IPS-18c (cell line): ENCODE data around the gene TGIF2.

ENCODE experiments used
- H3K4me3 ChIP-seq: 2 replicates; pipeline ENCODE4 v1.7.0; 2013; ENCODE audit warnings: low read depth, mild to moderate bottlenecking, low read length, moderate library complexity; ENCODE audit not compliant: insufficient read depth
- H3K9me3 ChIP-seq: one replicate; pipeline ENCODE4 v1.6.1; 2013; ENCODE audit warnings: mild to moderate bottlenecking, low read length, moderate library complexity; ENCODE audit not compliant: control insufficient read depth, insufficient read depth

Gene TGIF2

GRCh38 chr20:36569847-36570429 is 3.5 kb upstream of the TGIF2 start:
- Histone ChIP-seq H3K4me3 (no peak overlapping the region), H3K9me3 (no peaks in the 10 kb centered on the region)

- Histone ChIP-seq H3K9me3 (no peaks in the 10 kb centered on the region), H3K4me3 (peak overlapping the region; percentile 50; the same call in 1 of the 2 replicates)
Observed at GRCh38 chr20:36571564-36572504, 1.6 kb upstream of the TGIF2 start.

DNA sequence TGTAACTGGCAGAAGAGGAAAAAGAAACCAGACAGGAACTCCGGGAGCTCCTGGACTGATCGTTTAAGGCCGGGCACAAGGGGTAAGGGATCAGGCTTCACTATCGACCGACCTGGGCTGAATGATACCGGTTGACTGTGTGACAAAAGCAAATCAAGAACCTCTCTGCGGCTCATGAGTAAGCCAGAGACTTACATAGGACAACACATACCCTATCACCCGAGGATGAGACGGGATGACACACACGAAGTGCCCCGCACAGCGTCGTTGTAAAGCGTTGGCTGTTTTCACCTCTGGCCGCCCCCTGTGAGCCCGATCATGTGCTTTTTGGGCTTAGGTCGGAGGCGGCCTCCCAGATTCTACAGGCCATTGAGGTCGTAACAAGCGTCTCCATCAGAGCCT is 695 bp upstream of the TGIF2 start:
- Histone ChIP-seq H3K9me3 (no peaks in the 10 kb centered on the region), H3K4me3 (peak overlapping the region; percentile 50)

GRCh38 chr20:36573798-36574365 is 485 bp downstream of the TGIF2 start:
- Histone ChIP-seq H3K9me3 (no peaks in the 10 kb centered on the region), H3K4me3 (peak overlapping the region; percentile 81)

DNA sequence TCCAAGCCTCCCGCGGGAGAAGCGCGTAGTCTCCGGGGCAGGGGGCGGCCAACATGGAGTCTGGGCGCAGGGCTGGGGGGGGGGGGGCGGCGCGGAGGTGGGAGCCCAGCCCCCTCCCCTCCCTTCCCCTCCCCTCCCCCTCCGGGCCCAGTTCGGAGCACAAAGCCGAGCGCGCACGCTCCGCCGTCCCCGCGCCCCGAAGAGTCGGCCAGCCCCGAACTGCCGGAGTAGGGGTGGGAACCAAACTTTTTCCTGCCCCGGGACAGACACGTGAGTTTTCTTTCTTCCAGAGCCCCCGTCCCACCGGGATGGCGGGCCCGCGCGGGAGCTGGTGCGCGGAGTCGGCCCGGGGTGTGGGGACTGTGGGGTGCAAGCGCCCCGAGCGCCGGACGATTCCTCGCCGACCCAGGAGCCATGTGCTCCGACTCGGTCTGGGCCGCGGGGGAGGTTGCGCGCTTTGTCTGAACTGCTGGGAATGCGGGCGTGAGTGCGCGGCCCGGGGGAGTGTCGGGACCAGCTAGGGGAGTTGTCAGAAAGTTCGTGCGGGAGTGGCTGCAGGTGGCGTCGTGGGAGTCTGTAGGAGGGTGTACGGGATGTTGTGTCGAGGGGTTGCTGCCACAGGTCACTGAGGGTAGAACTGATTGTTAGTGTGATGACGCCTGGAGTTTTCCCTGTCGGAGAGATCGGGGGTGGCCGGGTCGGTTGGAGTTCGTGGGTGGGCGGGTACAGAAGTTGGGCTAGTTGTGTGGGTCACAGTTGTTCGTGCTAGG is 1.2 kb downstream of the TGIF2 start:
- H3K4me3 ChIP-seq: peak overlapping the region; percentile 81
- no peaks in the 10 kb centered on the region for H3K9me3 ChIP-seq

DNA sequence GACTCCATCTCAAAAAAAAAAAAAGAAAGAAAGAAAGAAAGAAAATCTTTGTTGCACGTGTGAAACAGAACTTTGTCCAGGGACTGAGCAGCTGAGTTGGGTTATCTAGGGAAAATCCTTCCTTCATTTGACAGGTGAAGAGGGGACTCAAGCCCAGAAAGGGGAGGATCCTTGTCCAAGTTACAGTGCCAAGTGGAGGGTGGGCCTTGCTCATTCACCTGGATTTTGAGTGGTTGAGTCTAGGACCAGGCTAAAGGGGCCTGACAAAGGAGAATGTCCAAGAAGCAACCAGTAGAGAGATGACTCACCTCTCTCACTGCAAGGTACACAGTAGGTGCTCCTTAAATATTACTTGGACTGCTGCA is 2.7 kb downstream of the TGIF2 start:
- no peak overlapping the region; the same call in 1 of the 2 replicates for H3K4me3 ChIP-seq
- no peaks in the 10 kb centered on the region for H3K9me3 ChIP-seq

DNA sequence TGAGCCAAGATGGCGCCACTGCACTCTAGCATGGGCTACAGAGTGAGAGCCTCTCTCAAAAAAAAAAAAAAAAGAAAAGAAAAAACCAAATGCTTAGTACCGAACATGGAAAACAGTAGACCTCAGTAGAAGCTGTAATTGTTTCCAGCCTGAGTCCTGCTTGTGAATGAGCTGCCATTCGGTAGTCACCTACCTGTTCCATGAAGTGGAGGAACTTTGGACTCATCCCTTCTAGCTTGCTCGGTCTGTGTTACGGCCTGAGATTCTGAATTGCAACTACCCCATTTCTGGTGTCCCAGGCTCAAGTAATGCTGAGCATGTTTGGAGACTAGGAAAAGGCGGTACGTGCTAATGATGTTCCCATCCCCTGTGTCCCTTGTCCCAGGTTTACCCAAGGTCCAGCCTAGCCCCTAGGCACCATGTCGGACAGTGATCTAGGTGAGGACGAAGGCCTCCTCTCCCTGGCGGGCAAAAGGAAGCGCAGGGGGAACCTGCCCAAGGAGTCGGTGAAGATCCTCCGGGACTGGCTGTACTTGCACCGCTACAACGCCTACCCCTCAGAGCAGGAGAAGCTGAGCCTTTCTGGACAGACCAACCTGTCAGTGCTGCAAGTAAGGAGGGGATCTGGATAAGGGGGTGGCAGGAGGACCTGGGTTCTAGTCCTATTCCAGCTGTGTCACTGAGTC is 5.1 kb downstream of the TGIF2 start:
- H3K4me3 ChIP-seq: no peak overlapping the region
- H3K9me3 ChIP-seq: no peaks in the 10 kb centered on the region

DNA sequence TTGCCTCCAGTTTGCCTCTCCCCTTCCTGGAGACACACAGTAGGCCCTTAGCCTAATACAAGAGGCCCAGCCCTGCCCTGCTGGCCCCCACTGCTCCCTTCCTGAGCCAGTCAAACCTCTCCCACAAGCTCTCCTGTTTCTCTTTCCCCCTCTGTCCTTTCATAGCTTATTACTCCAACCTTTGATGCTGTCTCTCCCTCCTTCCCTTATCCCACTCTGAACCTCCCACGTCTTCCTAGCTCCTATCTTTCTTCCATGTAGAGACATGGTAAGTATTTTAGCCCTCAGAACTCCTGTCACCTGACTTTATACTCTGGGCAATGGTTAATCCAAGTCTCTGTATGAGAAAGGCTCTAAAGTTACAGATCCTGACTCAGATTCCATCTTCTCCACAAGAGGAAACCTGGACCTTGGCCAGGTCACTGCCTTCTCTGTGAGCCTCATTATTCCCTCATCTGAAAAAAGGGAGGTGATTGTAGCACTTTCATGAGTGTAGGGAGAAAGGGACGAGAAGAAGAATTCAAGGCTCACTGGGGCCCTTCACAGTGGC is 6.7 kb downstream of the TGIF2 start:
- no peak overlapping the region for H3K4me3 ChIP-seq
- H3K9me3 ChIP-seq: peaks cover 2% of the 10 kb centered on the region

DNA sequence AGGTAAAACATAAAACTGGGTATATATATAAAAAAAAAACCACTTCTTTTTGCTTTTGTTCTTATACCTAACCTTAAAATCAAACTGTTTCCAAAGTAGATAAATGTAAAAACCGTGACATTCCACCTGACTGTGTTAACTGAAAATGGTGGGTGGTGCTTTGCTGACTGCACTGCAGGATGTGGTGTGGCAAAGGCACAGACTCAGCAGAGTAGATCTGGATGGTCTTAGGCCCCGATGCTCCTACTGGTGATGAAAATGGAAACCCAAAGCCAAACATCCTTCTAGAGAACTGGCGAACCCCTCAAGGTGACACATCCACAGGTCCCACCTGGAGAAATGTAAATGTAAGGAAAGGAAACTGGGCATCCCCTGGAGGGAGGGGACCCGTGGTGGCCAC is 8.9 kb downstream of the TGIF2 start:
- peaks cover 2% of the 10 kb centered on the region for H3K9me3 ChIP-seq
- H3K4me3 ChIP-seq: no peak overlapping the region

GRCh38 chr20:36582821-36583220 is 9.4 kb downstream of the TGIF2 start:
- H3K4me3 ChIP-seq: no peak overlapping the region

DNA sequence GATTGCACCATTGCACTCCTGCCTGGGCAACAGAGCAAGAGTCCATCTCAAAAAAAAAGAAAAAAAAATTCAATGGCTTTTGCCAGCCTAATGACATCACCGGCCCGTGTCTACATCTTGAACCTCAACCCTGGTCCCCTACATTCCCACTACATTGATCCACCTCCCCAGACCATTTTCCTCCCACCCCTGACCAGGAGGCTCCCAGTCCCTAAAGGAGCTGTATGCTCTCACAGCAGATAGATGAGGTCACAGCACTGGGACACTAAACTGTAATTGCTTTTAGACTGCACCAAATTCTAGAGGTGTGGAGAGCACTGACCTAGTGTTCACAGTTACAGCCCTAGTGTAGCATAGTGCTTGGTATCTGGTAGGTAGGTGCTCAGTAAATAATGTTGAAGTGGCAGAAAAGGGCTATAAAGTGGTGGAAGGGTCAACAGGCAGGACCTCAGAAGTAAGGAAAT is 10.7 kb downstream of the TGIF2 start:
- H3K9me3 ChIP-seq: peaks cover 2% of the 10 kb centered on the region
- H3K4me3 ChIP-seq: no peak overlapping the region

More at GRCh38 chr20:36582821-36583220, 9.4 kb downstream of the TGIF2 start:
- peaks cover 2% of the 10 kb centered on the region for H3K9me3 ChIP-seq

DNA sequence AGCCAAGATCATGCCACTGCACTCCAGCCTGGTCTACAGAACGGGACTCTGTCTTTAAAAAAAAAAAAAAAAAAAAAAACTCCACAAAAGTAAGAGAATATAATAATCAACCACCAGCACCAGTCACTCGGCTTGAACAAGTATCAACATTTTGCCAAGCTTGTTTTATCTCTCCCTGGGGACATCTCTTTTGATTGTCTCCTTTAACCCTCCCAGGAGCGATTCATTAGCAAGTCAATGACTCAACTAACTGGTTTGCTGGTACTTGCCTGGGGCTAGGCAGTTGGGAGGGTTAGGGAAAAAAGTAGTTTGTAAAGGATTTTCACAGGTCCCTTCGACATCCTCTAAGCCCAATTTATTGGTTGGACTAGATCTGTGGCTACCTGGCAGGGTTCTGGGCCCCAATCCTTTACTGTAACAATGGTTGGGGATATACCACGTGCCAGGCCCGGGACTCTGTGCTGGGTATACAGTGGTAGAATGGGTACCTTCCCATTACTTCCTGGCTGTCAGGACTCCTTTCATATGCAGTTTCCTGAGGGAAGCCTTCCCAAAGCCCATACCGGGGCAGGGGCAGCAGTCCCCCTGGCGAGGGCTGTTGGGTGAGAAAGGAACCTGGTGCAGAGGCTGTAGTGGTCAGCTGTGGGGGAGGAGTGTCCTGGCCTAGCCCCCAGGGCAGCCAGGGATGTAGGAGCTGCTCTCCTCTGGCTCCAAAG is 12.2 kb downstream of the TGIF2 start:
- Histone ChIP-seq H3K4me3 (peak overlapping the region; percentile 25; the same call in 1 of the 2 replicates), H3K9me3 (peaks cover 2% of the 10 kb centered on the region)

- peaks cover 2% of the 10 kb centered on the region for H3K9me3 ChIP-seq
- no peak overlapping the region for H3K4me3 ChIP-seq
Observed at GRCh38 chr20:36587388-36588070, 14.1 kb downstream of the TGIF2 start.

DNA sequence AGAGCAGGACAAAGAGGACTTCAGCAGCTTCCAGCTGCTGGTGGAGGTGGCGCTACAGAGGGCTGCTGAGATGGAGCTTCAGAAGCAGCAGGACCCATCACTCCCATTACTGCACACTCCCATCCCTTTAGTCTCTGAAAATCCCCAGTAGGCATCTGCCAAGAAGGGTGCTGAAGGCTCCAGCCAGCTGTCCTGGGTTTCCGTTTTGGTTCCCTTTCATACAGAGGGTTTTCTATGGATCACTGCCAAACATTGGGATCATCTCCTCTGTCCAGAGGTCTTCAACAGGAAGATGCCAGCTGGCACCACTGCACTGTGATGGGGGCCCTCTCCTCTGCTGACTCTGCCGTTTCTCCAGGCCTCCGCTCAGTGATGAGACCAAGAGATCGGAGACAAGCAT is 17.9 kb downstream of the TGIF2 start:
- no peak overlapping the region for H3K4me3 ChIP-seq
- H3K9me3 ChIP-seq: no peaks in the 10 kb centered on the region

GRCh38 chr20:36591854-36592641 is 18.7 kb downstream of the TGIF2 start:
- no peaks in the 10 kb centered on the region for H3K9me3 ChIP-seq
- no peak overlapping the region for H3K4me3 ChIP-seq
